ENCODE results near the gene SIK3. TPM values are rescaled to one million over a fixed set of nuclear protein-coding genes. Genes with fewer than 3 reads are reported as not detected.

Gene SIK3
- total RNA-seq, 1 experiment from 2014 or later: 4.1 TPM

GRCh38 chr11:116862951-116863350 lies 235.3 kb downstream of the SIK3 start:
- Histone ChIP-seq H3K27me3 (ENCODE audit: low read length) (no peaks in the 10 kb centered on the region), H3K9me3 (ENCODE audit: low read length) (no peaks in the 10 kb centered on the region), H2AFZ (ENCODE audit: low read length) (no peak overlapping the region), H3K4me2 (ENCODE audit: low read depth, low read length, poor library complexity, severe bottlenecking) (no peak overlapping the region), H3K4me1 (ENCODE audit: low read length) (no peaks in the 10 kb centered on the region), H4K20me1 (ENCODE audit: insufficient read depth, low read depth, low read length) (no peaks in the 10 kb centered on the region), H3K9ac (ENCODE audit: low read length) (no peak overlapping the region), H3K79me2 (ENCODE audit: low read length) (no peaks in the 10 kb centered on the region), H3K9me2 (replicated peaks; ENCODE audit: insufficient read depth, low read length) (no peaks in the 10 kb centered on the region), H3K4me3 (ENCODE audit: low read length) (no peak overlapping the region), H3K27ac (ENCODE audit: low read length) (no peak overlapping the region), H3K36me3 (ENCODE audit: insufficient read depth, low read length) (no peaks in the 10 kb centered on the region)
- no peak for DNase-seq

GRCh38 chr11:116862185-116862584 lies 236.0 kb downstream of the SIK3 start:
- Histone ChIP-seq H3K79me2 (ENCODE audit: low read length) (no peaks in the 10 kb centered on the region), H3K4me3 (ENCODE audit: low read length) (no peak overlapping the region), H2AFZ (ENCODE audit: low read length) (no peak overlapping the region), H3K9me3 (ENCODE audit: low read length) (no peaks in the 10 kb centered on the region), H3K9me2 (replicated peaks; ENCODE audit: insufficient read depth, low read length) (no peaks in the 10 kb centered on the region), H3K4me2 (ENCODE audit: low read depth, low read length, poor library complexity, severe bottlenecking) (no peak overlapping the region), H3K27ac (ENCODE audit: low read length) (no peak overlapping the region), H4K20me1 (ENCODE audit: insufficient read depth, low read depth, low read length) (no peaks in the 10 kb centered on the region), H3K9ac (ENCODE audit: low read length) (no peak overlapping the region), H3K4me1 (ENCODE audit: low read length) (no peaks in the 10 kb centered on the region), H3K27me3 (ENCODE audit: low read length) (no peaks in the 10 kb centered on the region), H3K36me3 (ENCODE audit: insufficient read depth, low read length) (no peaks in the 10 kb centered on the region)
- no peak for DNase-seq

- Histone ChIP-seq H3K4me3 (ENCODE audit: low read length) (no peak overlapping the region), H3K4me1 (ENCODE audit: low read length) (no peaks in the 10 kb centered on the region), H3K9me3 (ENCODE audit: low read length) (no peaks in the 10 kb centered on the region), H3K27ac (ENCODE audit: low read length) (no peak overlapping the region), H3K9ac (ENCODE audit: low read length) (no peak overlapping the region), H2AFZ (ENCODE audit: low read length) (no peak overlapping the region), H3K36me3 (ENCODE audit: insufficient read depth, low read length) (no peaks in the 10 kb centered on the region), H3K27me3 (ENCODE audit: low read length) (no peaks in the 10 kb centered on the region), H3K4me2 (ENCODE audit: low read depth, low read length, poor library complexity, severe bottlenecking) (no peak overlapping the region), H4K20me1 (ENCODE audit: insufficient read depth, low read depth, low read length) (no peaks in the 10 kb centered on the region), H3K9me2 (replicated peaks; ENCODE audit: insufficient read depth, low read length) (no peaks in the 10 kb centered on the region), H3K79me2 (ENCODE audit: low read length) (no peaks in the 10 kb centered on the region)
- no peak for DNase-seq
Observed at GRCh38 chr11:116861539-116861938, 236.7 kb downstream of the SIK3 start.

- Histone ChIP-seq H3K4me1 (ENCODE audit: low read length) (no peaks in the 10 kb centered on the region), H3K4me2 (ENCODE audit: low read depth, low read length, poor library complexity, severe bottlenecking) (no peak overlapping the region), H2AFZ (ENCODE audit: low read length) (no peak overlapping the region), H3K27ac (ENCODE audit: low read length) (no peak overlapping the region), H3K4me3 (ENCODE audit: low read length) (no peak overlapping the region), H3K9ac (ENCODE audit: low read length) (no peak overlapping the region), H3K36me3 (ENCODE audit: insufficient read depth, low read length) (no peaks in the 10 kb centered on the region), H3K79me2 (ENCODE audit: low read length) (no peaks in the 10 kb centered on the region), H3K27me3 (ENCODE audit: low read length) (no peaks in the 10 kb centered on the region), H3K9me3 (ENCODE audit: low read length) (no peaks in the 10 kb centered on the region), H3K9me2 (replicated peaks; ENCODE audit: insufficient read depth, low read length) (no peaks in the 10 kb centered on the region), H4K20me1 (ENCODE audit: insufficient read depth, low read depth, low read length) (no peaks in the 10 kb centered on the region)
- DNase-seq: no peak
Observed at GRCh38 chr11:116860303-116860702, 237.9 kb downstream of the SIK3 start.

GRCh38 chr11:116859175-116859574 lies 239.1 kb downstream of the SIK3 start:
- H3K27ac ChIP-seq (ENCODE audit: low read length): no peak overlapping the region
- H3K27me3 ChIP-seq (ENCODE audit: low read length): no peaks in the 10 kb centered on the region
- H3K4me2 ChIP-seq (ENCODE audit: low read depth, low read length, poor library complexity, severe bottlenecking): no peak overlapping the region
- H3K9me3 ChIP-seq (ENCODE audit: low read length): no peaks in the 10 kb centered on the region
- H3K4me1 ChIP-seq (ENCODE audit: low read length): no peaks in the 10 kb centered on the region
- no peak overlapping the region for H3K4me3 ChIP-seq (ENCODE audit: low read length)
- H4K20me1 ChIP-seq (ENCODE audit: insufficient read depth, low read depth, low read length): no peaks in the 10 kb centered on the region
- no peak for DNase-seq
- H3K9me2 ChIP-seq (replicated peaks; ENCODE audit: insufficient read depth, low read length): no peaks in the 10 kb centered on the region
- H3K9ac ChIP-seq (ENCODE audit: low read length): no peak overlapping the region
- H2AFZ ChIP-seq (ENCODE audit: low read length): no peak overlapping the region
- H3K36me3 ChIP-seq (ENCODE audit: insufficient read depth, low read length): no peaks in the 10 kb centered on the region
- H3K79me2 ChIP-seq (ENCODE audit: low read length): no peaks in the 10 kb centered on the region

GRCh38 chr11:116857936-116858335 lies 240.3 kb downstream of the SIK3 start:
- H3K4me3 ChIP-seq (ENCODE audit: low read length): no peak overlapping the region
- H3K9ac ChIP-seq (ENCODE audit: low read length): no peak overlapping the region
- no peaks in the 10 kb centered on the region for H3K9me2 ChIP-seq (replicated peaks; ENCODE audit: insufficient read depth, low read length)
- no peaks in the 10 kb centered on the region for H3K9me3 ChIP-seq (ENCODE audit: low read length)
- H3K4me2 ChIP-seq (ENCODE audit: low read depth, low read length, poor library complexity, severe bottlenecking): no peak overlapping the region
- no peaks in the 10 kb centered on the region for H3K27me3 ChIP-seq (ENCODE audit: low read length)
- no peak overlapping the region for H2AFZ ChIP-seq (ENCODE audit: low read length)
- H3K79me2 ChIP-seq (ENCODE audit: low read length): no peaks in the 10 kb centered on the region
- DNase-seq: no peak
- no peaks in the 10 kb centered on the region for H3K36me3 ChIP-seq (ENCODE audit: insufficient read depth, low read length)
- no peak overlapping the region for H3K27ac ChIP-seq (ENCODE audit: low read length)
- H3K4me1 ChIP-seq (ENCODE audit: low read length): no peaks in the 10 kb centered on the region
- H4K20me1 ChIP-seq (ENCODE audit: insufficient read depth, low read depth, low read length): no peaks in the 10 kb centered on the region

GRCh38 chr11:116857316-116857715 lies 240.9 kb downstream of the SIK3 start:
- Histone ChIP-seq H4K20me1 (ENCODE audit: insufficient read depth, low read depth, low read length) (no peaks in the 10 kb centered on the region), H3K79me2 (ENCODE audit: low read length) (no peaks in the 10 kb centered on the region), H3K27me3 (ENCODE audit: low read length) (no peaks in the 10 kb centered on the region), H3K36me3 (ENCODE audit: insufficient read depth, low read length) (no peaks in the 10 kb centered on the region), H3K9ac (ENCODE audit: low read length) (no peak overlapping the region), H3K4me2 (ENCODE audit: low read depth, low read length, poor library complexity, severe bottlenecking) (no peak overlapping the region), H3K9me3 (ENCODE audit: low read length) (no peaks in the 10 kb centered on the region), H2AFZ (ENCODE audit: low read length) (no peak overlapping the region), H3K4me1 (ENCODE audit: low read length) (no peaks in the 10 kb centered on the region), H3K4me3 (ENCODE audit: low read length) (no peak overlapping the region), H3K27ac (ENCODE audit: low read length) (no peak overlapping the region), H3K9me2 (replicated peaks; ENCODE audit: insufficient read depth, low read length) (no peaks in the 10 kb centered on the region)
- DNase-seq: no peak

GRCh38 chr11:116856423-116856822 lies 241.8 kb downstream of the SIK3 start:
- Histone ChIP-seq H3K4me1 (ENCODE audit: low read length) (no peaks in the 10 kb centered on the region), H3K9ac (ENCODE audit: low read length) (no peak overlapping the region), H3K27ac (ENCODE audit: low read length) (no peak overlapping the region), H3K27me3 (ENCODE audit: low read length) (no peaks in the 10 kb centered on the region), H4K20me1 (ENCODE audit: insufficient read depth, low read depth, low read length) (no peaks in the 10 kb centered on the region), H3K79me2 (ENCODE audit: low read length) (no peaks in the 10 kb centered on the region), H3K9me2 (replicated peaks; ENCODE audit: insufficient read depth, low read length) (no peaks in the 10 kb centered on the region), H3K9me3 (ENCODE audit: low read length) (no peaks in the 10 kb centered on the region), H3K36me3 (ENCODE audit: insufficient read depth, low read length) (no peaks in the 10 kb centered on the region), H3K4me3 (ENCODE audit: low read length) (no peak overlapping the region), H2AFZ (ENCODE audit: low read length) (no peak overlapping the region), H3K4me2 (ENCODE audit: low read depth, low read length, poor library complexity, severe bottlenecking) (no peak overlapping the region)
- DNase-seq: no peak

- H3K27ac ChIP-seq (ENCODE audit: low read length): no peak overlapping the region
- H3K27me3 ChIP-seq (ENCODE audit: low read length): no peaks in the 10 kb centered on the region
- no peak overlapping the region for H3K4me2 ChIP-seq (ENCODE audit: low read depth, low read length, poor library complexity, severe bottlenecking)
- DNase-seq: no peak
- no peaks in the 10 kb centered on the region for H3K9me2 ChIP-seq (replicated peaks; ENCODE audit: insufficient read depth, low read length)
- no peak overlapping the region for H2AFZ ChIP-seq (ENCODE audit: low read length)
- H3K9ac ChIP-seq (ENCODE audit: low read length): no peak overlapping the region
- H3K4me1 ChIP-seq (ENCODE audit: low read length): no peaks in the 10 kb centered on the region
- no peak overlapping the region for H3K4me3 ChIP-seq (ENCODE audit: low read length)
- no peaks in the 10 kb centered on the region for H3K79me2 ChIP-seq (ENCODE audit: low read length)
- no peaks in the 10 kb centered on the region for H3K36me3 ChIP-seq (ENCODE audit: insufficient read depth, low read length)
- no peaks in the 10 kb centered on the region for H4K20me1 ChIP-seq (ENCODE audit: insufficient read depth, low read depth, low read length)
- no peaks in the 10 kb centered on the region for H3K9me3 ChIP-seq (ENCODE audit: low read length)
Observed at GRCh38 chr11:116855413-116855812, 242.8 kb downstream of the SIK3 start.

All from Karpas-422 (cell line).